Type B pancreatic cell (in vitro differentiated cells): ENCODE measurements around the gene RPS6KA2. TPM values are rescaled to one million over a fixed set of nuclear protein-coding genes. Genes with fewer than 3 reads are reported as not detected.

Experiments
- DNase-seq: peaks from one replicate; pipeline ENCODE4 v3.0.0; 2021; ENCODE audit warnings: mixed read lengths; ENCODE audit not compliant: unreplicated experiment; ENCODE audit errors: extremely low spot score
- H3K27ac Mint-ChIP-seq: 2 replicates; pipeline ENCODE4 v1.8.0; 2021; ENCODE audit warnings: mild to moderate bottlenecking, mixed read lengths
- H3K27me3 Mint-ChIP-seq: 2 replicates; pipeline ENCODE4 v1.8.0; 2021; ENCODE audit warnings: mixed read lengths
- H3K36me3 Mint-ChIP-seq: 2 replicates; pipeline ENCODE4 v1.8.0; 2021; ENCODE audit warnings: mixed read lengths
- H3K4me1 Mint-ChIP-seq: one replicate; pipeline ENCODE4 v1.8.0; 2021; ENCODE audit warnings: mixed read lengths; ENCODE audit not compliant: unreplicated experiment
- H3K4me3 Mint-ChIP-seq: 2 replicates; pipeline ENCODE4 v1.8.0; 2021; ENCODE audit warnings: mild to moderate bottlenecking, mixed read lengths
- H3K9me3 Mint-ChIP-seq: 2 replicates; pipeline ENCODE4 v1.8.0; 2021; ENCODE audit warnings: mixed read lengths
- total RNA-seq: library from RNA; stranded (reverse); gene quantifications from 2 replicates; pipeline ENCODE4 v1.2.1, GENCODE V29; 2021; ENCODE audit warnings: low replicate concordance
- TF ChIP-seq, protein P1 (sequence below): fragments of 200-600 bp; sonication (generic); conservative IDR thresholded peaks from 2 replicates; pipeline ENCODE4 v1.5.0; 2021; ENCODE audit warnings: antibody characterized with exemption, mild to moderate bottlenecking

Gene RPS6KA2
- total RNA-seq, 1 donor from 2014 or later = 23.8 TPM

DNA sequence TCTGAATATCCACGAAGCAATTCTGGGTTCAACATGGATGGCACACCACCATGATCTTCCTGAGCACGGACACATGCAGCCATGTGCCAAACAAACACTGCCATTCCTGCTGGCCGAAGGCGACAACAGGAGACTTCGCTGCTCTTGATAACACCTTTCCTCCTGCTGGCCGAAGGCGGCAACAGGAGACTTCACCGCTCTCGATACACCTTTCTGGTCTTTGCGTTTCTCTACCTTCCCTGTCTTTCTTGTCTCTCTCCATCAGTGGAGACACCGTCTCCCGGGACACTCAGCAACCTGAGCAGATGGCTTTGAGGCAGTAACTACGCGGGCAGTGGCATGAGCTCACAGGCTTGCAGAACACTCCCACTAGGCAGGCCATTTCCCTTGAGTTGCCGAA, 189.4 kb downstream of the RPS6KA2 start:
- peaks cover 11% of the 10 kb centered on the region for H3K4me1 Mint-ChIP-seq

DNA sequence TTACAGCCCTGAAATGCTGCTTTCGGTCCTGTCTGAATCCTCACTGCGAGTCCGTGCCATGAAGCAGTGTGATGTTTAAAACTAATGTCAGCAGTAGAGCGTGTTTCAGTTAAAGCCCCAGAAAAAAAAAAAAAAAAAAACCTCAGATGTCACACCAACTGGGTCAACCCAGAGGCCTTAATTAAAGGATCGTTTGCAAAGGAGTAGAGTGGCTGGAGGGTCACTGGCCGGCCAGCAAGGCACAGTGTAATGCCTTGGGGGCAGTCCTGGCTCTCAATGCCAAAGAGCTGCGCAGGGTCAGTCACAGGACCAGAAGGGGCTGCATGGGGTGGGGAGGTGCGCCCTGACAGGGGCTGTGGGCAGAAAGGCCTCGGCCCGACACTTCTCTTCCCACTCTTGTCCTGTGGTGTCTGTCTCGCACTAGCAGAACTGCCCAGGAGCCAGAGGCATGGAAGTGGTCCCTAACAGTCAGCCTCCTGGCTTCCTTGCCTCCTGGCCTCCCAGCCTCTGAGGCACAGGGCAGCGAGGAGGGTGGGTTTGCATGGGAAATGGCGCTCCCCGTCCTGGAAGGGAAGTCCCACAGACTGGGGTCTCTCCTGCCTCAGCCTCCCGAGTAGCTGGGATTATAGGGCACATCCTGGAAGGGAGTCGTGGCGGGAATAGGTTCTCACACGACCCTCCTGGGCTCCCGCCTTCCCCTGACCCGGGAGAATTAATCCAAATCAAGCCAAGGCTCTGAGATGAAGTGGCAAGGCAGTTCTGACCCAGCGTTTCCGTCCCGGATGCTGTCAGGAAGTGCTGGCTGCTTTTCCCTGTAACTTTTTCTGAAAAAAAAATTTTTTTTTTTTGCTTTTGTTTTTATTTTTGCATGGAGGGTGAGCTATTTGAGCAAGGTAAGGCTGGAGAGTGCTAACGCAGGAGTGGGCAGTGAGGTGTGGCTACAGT, 190.6 kb downstream of the RPS6KA2 start:
- no peak for DNase-seq
- H3K36me3 Mint-ChIP-seq = peaks cover 3% of the 10 kb centered on the region
- H3K9me3 Mint-ChIP-seq = no peaks in the 10 kb centered on the region
- no peaks in the 10 kb centered on the region for H3K27me3 Mint-ChIP-seq
- TF ChIP-seq, protein P1, sequence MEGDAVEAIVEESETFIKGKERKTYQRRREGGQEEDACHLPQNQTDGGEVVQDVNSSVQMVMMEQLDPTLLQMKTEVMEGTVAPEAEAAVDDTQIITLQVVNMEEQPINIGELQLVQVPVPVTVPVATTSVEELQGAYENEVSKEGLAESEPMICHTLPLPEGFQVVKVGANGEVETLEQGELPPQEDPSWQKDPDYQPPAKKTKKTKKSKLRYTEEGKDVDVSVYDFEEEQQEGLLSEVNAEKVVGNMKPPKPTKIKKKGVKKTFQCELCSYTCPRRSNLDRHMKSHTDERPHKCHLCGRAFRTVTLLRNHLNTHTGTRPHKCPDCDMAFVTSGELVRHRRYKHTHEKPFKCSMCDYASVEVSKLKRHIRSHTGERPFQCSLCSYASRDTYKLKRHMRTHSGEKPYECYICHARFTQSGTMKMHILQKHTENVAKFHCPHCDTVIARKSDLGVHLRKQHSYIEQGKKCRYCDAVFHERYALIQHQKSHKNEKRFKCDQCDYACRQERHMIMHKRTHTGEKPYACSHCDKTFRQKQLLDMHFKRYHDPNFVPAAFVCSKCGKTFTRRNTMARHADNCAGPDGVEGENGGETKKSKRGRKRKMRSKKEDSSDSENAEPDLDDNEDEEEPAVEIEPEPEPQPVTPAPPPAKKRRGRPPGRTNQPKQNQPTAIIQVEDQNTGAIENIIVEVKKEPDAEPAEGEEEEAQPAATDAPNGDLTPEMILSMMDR = no peak
- peaks cover 11% of the 10 kb centered on the region for H3K4me1 Mint-ChIP-seq
- no peak overlapping the region for H3K27ac Mint-ChIP-seq
- no peak overlapping the region for H3K4me3 Mint-ChIP-seq

More for the DNA sequence above, 189.4 kb downstream of the RPS6KA2 start:
- Mint-ChIP-seq H3K9me3 (no peaks in the 10 kb centered on the region), H3K36me3 (peaks cover 3% of the 10 kb centered on the region), H3K27me3 (no peaks in the 10 kb centered on the region), H3K4me3 (no peak overlapping the region), H3K27ac (no peak overlapping the region)
- TF ChIP-seq, protein P1 = no peak
- no peak for DNase-seq

DNA sequence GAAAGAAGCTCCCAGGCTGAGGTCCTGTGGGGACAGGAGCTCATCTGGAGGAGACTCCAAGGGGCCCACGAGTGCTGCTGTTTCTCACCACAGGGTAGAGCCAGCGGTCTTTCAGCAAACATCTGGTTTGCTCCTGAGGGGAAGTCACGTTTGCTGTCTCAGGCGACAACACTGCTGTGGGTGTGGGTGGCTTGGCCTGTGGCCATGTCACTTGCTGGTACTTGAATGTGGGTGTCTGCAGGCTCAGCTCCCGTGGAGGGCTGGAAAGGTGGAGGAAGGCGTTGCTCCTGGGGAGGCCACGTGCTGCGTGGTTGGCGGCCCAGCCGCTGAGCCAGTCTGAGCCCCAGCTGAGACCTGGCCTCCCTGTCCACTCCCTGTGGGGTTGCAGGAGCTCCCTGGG, 191.5 kb downstream of the RPS6KA2 start:
- H3K9me3 Mint-ChIP-seq = no peaks in the 10 kb centered on the region
- no peak for DNase-seq
- H3K36me3 Mint-ChIP-seq = peaks cover 6% of the 10 kb centered on the region
- TF ChIP-seq, protein P1 = no peak
- H3K27me3 Mint-ChIP-seq = no peaks in the 10 kb centered on the region
- H3K4me1 Mint-ChIP-seq = peaks cover 11% of the 10 kb centered on the region
- H3K27ac Mint-ChIP-seq = no peak overlapping the region
- no peak overlapping the region for H3K4me3 Mint-ChIP-seq

DNA sequence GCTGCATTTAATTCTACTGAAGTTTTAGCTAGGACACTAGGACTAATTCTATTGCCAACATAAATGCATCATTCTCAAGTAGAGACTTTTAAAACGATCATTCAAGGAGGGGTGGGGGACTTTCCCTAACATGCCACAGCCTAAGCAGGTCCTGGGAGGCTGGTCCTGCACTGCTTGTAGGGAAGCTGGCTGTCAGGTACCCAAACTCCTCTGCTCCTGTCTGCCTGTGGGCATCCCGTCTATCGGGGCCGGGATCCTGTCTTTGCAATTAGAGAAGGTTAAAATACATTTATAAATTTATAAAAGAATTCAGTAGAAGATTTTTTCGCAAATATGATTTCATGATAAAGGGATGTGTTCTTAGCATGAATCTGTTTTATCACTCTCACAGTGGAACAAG, 192.7 kb downstream of the RPS6KA2 start:
- Mint-ChIP-seq H3K4me3 (no peak overlapping the region), H3K4me1 (peaks cover 4% of the 10 kb centered on the region), H3K9me3 (no peaks in the 10 kb centered on the region), H3K27ac (no peak overlapping the region), H3K36me3 (peaks cover 10% of the 10 kb centered on the region), H3K27me3 (no peaks in the 10 kb centered on the region)
- no peak for DNase-seq
- TF ChIP-seq, protein P1 = no peak

DNA sequence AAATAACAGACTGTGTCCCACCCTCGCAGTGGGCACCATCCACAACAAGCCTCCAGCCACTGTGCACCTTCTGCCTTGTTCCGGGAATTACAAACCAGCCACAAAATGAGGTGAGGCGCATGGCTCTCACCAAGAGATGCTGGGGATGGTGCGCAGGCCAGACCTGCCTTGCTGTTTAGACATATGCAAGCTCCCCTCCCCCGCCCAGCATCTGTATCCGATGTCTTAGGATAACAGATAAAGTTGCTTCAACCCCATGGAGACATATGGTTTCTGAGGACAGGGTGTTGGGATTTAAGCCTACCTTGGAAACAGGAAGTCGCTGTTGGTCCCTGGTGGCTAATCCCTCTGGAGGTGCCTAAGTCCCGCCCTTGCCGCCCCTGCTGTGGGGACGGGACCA, 194.0 kb downstream of the RPS6KA2 start:
- Mint-ChIP-seq H3K4me3 (no peak overlapping the region), H3K4me1 (peaks cover 3% of the 10 kb centered on the region), H3K27ac (no peak overlapping the region), H3K36me3 (peaks cover 13% of the 10 kb centered on the region), H3K27me3 (no peaks in the 10 kb centered on the region), H3K9me3 (no peaks in the 10 kb centered on the region)
- DNase-seq = no peak
- TF ChIP-seq, protein P1 = no peak
